HG03095 (cell line): ENCODE results near the gene BCL10.

Experiments
- ATAC-seq: cut with Tn5 transposase; IDR thresholded peaks from one replicate; pipeline ENCODE4 v1.9.1; 2021; ENCODE audit warnings: moderate library complexity; ENCODE audit not compliant: unreplicated experiment

Gene BCL10

DNA sequence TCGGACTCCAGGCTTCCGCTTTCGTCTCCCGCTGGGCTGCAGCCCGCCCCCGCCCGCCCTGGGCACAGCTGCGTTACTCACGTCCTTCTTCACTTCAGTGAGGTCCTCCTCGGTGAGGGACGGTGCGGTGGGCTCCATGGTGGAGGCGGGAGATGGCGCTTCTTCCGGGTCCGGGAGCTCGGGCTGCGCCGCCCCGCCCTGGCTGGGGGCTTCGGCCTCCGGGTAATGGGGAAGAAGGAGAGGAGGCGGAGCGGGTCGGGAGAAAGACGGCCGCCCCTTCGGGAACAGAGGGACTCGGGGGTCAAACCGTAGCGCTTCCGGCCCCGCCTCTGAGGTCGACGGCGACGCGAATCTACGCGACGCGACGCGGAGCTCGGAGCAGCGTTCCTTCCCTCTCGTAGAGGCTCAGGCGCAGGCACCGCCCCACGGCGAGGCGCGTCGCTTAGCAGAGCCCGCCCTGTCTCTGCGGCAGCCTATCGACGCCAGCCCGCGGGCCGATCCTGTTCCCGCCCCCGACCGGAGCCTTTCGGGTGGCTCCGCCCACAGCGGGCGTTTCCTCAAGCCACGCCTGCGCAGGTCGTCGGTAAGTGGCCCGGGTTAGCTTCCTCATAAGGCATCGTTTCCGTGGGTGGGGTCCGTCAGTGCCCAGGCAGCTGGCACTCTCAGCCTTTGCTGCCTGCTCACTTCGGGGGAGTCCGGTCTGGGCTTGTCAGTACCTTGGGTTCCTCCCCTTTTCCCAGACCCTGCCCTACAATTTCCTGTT, at the start of gene BCL10:
BCL10 (minus strand) TSS at position 418 of the 763 bp plus-strand sequence; CDS start at position 138, 280 bp downstream.
- ATAC-seq: peak; percentile 96

DNA sequence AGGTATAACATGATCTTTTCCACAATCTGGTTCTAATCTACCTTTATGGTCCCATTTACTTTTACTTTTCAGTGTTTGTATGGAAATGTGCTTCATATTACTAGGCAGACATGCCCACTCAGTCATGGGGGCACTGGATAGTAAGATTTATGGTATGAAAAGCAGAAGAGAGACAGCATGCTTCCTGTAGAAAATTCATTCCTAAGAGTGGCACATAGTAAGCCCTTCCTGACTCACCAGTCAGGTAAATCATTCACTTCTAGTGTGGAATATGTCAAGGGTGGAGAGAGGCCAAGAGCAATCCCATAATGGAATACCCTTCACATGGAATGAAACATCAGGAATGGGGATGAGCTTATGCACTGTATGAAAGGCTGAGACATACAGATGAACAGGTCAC, 49.5 kb upstream of the BCL10 start:
- ATAC-seq: no peak

DNA sequence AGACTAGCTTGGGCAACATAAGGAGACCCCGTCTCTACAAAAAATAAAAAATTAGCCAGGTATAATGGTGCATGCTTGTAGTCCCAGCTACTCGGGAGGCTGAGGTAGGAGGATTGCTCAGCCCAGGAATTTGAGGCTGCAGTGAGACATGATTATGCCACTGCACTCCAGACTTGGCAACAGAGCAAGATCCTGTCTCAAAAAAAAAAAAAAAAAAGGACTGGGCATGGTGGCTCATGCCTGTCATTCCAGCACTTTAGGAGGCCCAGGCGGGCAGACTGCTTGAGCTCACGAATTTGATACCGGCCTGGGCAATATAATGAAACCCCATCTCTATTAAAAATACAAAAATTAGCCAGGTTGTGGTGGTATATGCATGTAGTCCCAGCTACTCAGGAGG, 47.3 kb upstream of the BCL10 start:
- ATAC-seq: no peak

DNA sequence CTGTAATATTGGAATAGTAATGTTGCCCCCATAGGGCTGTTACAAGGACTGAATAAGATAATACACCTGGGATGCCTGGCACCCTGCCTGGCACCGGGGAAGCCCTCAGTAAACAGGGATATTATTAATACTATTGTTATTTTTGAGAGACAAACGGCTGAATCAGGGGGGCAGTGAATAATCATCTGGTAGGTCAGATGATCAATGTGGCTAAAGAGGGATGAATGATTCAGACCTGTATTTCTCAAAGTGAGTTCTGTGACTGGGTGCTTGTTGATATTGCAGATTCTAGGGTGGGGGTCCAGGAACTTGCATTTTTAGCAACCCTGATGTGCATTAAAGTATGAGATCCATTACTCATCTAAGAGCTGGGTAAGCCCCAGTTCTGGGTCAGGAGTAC, 46.2 kb upstream of the BCL10 start:
- no peak for ATAC-seq

- no peak for ATAC-seq
Measured at GRCh38 chr1:85321237-85321964, 45.0 kb upstream of the BCL10 start.

DNA sequence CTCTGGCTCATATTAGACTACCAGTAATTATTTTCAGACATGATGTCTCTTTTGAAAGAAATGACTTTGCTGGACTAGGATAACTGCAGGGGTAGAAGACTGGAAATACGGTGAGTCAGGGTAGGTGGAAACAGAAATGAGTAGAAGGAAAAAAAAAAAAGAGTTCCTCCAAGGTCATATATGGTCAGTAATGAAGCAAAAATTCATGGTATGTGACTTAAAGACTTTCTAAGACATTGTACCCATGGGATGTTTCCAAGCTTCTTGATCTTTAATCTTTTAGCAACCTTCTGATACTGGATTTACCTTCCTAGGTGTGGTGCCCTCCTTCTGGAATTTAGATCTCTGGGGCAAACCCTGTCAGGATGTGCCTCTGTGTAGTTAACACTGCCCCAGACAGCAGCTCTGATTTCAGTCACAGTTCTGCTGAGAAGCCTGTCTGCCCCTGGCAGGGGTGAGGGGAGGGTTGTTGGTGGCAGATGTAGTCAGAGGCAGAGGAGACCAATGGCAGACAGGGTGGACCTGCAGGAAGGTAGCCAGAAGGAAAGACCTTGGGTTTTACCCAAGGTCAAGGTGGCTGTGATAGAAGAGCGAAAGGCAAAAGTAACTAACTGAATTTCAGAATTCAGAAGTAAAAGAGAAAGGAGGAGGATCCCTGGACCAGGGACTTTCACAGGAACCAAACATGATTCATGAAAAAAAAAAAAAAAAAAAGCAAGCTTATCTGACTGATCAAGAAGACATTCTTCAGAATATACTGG, 44.1 kb upstream of the BCL10 start:
- no peak for ATAC-seq

DNA sequence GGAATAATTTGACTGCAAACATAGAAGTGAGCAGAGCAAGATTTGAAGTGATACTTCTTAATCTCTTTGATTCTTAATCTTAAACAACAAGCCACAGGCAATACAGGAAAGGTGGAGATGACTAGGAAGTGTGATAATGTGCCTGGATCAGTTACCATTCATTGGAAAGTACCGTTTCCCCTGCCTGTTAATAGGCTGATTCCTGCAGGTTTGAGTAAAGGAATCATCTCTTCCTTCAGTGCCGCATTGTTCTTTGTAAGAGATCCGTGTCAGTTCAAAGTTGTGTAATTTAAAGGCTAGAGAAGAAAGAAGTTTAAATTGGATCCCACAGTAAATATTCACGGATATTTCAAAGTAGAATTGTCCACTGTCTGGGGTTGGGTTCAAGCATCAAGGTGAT, 43.5 kb upstream of the BCL10 start:
- ATAC-seq: no peak

DNA sequence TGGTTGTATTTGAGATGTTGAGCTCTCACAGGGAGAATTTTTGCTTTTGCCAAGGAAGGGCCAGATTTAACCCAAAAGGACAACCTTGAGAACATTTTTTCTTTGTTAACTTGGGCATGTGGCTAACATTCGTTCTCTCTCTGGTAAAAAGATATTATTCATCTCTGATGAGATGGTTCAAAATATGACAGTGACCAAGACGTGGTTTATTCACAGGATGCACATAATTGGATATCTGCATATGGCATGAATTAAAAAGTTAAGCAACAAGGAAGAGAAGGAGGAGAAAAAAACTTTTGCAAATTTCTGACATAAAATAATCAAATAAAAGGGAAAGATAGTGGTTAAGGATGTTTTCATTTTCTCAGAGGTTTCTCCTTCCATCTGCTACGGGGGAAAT, 43.1 kb upstream of the BCL10 start:
- ATAC-seq: no peak

DNA sequence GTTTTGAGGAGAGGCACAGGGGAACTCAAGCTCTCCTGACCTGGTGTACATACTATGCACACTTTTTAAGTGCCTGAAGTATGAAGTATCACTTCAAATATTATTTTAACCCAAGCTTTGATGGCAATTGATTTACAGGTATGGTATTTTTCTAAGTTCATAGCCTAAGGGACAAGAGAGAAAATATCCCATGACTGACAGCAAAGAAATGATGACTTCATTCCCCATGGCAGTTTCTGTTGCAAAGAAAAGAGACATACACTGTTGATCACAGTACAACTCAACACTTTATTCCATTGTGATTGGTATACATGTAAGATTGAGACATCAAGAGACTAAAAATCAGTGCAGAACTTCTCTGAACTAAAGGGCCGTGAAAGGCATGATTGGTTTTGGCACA, 41.8 kb upstream of the BCL10 start:
- ATAC-seq: no peak

DNA sequence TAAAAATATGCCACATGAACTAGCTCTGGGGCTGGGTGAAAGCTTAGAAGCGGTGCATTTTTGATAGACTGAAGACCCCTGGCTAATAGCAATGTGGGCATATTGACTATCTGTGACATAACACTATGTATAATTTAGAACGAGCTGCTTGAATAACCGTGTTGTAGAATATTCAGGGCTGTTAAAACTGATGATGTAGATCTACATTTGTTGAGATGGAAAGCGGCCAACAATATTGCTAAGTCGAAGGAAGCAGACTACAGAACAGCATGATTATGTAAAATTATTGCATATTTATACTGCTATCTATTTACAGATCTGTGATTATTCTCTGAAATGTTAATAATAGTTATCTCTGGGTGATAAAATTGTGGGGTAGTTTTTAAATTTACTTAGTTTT, 41.1 kb upstream of the BCL10 start:
- no peak for ATAC-seq

DNA sequence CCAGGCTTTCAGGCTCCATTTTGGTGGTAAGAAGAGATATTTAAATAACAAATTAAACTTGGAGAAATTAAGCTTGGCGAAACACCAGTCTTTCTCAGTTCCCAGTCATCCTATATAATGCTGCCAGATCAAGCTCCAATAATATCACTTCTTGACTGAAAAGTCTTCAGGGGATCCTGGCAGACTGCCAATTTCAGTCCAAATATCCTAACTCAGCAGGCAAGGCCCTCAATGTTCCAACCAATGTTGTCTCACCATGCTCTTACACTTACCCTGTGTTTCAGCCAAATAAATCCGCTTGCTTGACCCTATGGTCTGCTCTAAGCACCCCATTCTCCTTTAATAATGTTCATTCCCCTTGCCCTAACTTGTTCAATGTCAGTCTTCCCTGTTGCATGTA, 39.9 kb upstream of the BCL10 start:
- ATAC-seq: no peak

- ATAC-seq: no peak
Measured at GRCh38 chr1:85315789-85316188, 39.4 kb upstream of the BCL10 start.

- no peak for ATAC-seq
Measured at GRCh38 chr1:85314726-85315125, 38.3 kb upstream of the BCL10 start.

- ATAC-seq: no peak
Measured at GRCh38 chr1:85313888-85314696, 37.7 kb upstream of the BCL10 start.

DNA sequence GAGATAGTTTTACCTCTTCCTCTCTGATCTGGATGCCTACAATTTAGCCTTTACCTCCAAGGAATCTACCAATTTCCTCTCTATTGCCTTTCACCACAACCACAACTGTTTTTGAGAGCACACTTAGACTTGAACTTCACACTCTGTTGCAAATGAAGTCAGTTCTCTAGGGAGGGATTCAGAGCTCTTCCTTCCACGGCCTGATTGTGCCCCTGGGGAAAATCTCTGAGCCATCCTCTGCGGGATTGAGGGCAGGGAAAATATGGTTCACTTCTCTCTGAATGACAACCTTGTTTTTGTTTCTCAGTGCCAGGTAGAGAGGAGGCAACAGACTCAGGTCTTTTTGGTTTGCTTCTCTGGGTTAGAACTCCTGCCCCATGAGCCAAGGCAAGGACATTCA, 35.4 kb upstream of the BCL10 start:
- no peak for ATAC-seq

- no peak for ATAC-seq
Measured at GRCh38 chr1:85308833-85309350, 32.5 kb upstream of the BCL10 start.

- peak; percentile 93 for ATAC-seq
Measured at GRCh38 chr1:85307987-85308832, 31.8 kb upstream of the BCL10 start.

- ATAC-seq: no peak
Measured at GRCh38 chr1:85306236-85306635, 29.8 kb upstream of the BCL10 start.

DNA sequence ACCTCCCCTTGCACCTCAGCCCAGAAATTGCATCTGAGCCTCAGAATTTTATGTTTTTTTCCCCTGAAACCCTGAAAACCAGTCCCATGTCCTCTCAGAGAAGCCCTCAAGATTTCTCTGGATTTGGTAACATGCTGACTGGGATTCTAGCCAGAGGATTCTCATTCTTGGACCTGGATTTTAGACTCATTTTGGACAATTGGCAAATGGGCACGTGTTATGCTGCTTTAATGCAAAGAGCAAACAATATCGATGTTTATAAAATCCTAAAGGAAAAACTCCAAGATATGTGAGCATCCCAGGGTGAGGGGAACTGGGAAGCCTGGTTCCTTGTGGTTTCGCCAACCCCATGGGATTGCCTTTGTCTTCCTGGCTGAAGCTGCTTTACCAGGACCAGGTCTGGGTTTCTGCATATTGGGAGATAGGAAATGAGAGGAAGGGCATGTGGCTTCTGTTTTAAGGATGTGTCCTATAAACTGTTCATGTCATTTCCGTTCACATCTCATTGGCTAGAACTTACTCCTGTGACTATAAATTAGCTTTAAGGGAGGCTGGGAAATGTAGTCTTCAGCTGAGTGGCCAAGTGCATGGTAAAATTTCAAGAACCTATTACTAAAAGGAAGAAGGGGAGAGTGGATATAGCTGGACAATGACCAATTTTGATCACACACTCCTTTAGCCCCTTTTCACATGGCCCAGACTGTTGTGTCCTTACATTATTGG, 27.2 kb upstream of the BCL10 start:
- no peak for ATAC-seq
